ENCODE results near the gene CCN2. TPM values are rescaled to one million over a fixed set of nuclear protein-coding genes. Genes with fewer than 3 reads are reported as not detected.

The CCN2 gene
- total RNA-seq = 425 and 437 TPM in 2 replicates

GRCh38 chr6:131950767-131951575 is at the start of gene CCN2:
TSS of gene CCN2 (minus strand) at chr6:131951372. CDS start at chr6:131951172, 200 bp downstream.

Other genes starting within 250 kb of the CCN2 start
- under 0.01 TPM in 1 of 2 replicates, not detected in the other for gene OR2A4, start 250.0 kb downstream of the CCN2 start, total RNA-seq
- not detected in 2 replicates for gene CTAGE9, start 240.4 kb downstream of the CCN2 start, total RNA-seq
- gene ENPP1, start 143.4 kb downstream of the CCN2 start, total RNA-seq = 2.3 and 3.6 TPM in 2 replicates